GM18858 (cell line): ENCODE measurements around the gene DRC7.

Experiments used
- ATAC-seq: cut with Tn5 transposase; IDR thresholded peaks from one replicate; pipeline ENCODE4 v1.9.1; 2021; ENCODE audit not compliant: unreplicated experiment

DRC7 gene

GRCh38 chr16:57692636-57693035, 2.0 kb upstream of the DRC7 start:
- ATAC-seq = no peak

- ATAC-seq = no peak
These were observed 1.1 kb upstream of the DRC7 start for GRCh38 chr16:57693550-57693949.

DNA sequence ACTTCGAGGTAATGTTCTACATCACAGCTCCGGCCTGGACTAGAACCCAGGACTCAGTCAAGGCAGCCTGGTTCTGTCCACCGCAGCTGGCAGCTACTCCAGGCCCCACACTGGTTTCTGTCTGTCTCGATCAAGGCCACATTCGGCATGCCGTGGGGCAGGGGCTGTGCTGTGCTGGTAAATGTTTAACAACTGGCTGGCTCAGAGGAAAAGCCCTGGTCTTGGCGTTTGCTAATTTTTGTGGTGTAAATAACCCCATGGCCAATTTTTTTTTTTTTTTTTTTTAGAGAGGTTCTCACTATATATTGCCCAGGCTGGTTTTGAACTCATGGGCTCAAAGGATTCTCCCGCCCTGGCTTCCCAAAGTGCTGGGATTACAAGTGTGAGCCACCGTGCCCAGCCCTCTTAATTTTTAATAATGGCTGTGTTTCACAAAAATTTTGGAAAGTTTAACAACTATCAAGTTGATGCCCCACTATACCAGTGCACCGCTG, 328 bp upstream of the DRC7 start:
- no peak for ATAC-seq

- no peak for ATAC-seq
These were observed 1.1 kb downstream of the DRC7 start for GRCh38 chr16:57695680-57696069.

DNA sequence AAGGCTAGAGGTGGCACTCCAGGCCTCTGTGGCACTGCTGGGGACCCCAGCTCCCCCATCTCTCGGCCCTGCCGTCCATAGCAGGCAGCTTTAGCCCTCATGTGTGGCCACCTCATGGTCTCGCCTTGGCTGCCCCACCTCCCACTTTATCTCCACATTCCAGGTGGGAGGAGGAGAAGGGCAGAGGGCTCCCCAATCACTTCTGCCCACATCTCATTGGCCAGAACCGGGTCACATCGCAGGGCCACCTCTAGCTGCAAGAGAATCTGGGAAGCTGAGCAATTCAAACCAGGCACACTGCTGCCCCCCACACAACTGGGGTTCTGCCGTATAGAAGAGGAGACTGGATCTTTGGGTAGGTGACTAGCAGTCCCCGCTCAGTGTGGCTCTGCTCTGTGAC, 1.6 kb downstream of the DRC7 start:
- ATAC-seq = no peak

DNA sequence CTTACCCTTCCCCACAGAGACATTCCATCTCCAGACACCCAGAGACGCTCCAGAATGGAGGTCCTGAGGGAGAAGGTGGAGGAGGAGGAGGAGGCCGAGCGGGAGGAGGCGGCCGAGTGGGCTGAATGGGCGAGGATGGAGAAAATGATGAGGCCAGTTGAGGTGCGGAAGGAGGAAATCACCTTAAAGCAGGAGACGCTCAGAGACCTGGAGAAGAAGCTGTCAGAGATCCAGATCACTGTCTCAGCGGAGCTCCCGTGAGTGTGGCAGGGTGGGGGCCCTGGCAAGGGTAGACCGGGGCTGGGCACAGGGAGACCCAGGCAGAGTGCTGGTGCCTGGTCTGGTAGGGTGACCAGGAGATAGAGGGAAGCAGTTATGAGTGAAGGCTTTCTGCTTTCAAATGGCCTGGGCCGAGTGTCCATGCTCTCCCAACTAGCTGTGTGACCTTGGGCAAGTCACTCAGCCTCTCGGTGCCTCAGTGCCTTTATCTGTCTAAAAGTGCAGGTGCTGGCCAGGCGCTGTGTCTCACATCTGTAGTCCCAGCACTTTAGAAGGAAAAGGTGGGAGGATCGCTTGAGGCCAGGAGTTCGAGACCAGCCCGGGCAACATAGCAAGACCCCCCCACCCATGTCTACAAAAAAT, 3.4 kb downstream of the DRC7 start:
- ATAC-seq = no peak

DNA sequence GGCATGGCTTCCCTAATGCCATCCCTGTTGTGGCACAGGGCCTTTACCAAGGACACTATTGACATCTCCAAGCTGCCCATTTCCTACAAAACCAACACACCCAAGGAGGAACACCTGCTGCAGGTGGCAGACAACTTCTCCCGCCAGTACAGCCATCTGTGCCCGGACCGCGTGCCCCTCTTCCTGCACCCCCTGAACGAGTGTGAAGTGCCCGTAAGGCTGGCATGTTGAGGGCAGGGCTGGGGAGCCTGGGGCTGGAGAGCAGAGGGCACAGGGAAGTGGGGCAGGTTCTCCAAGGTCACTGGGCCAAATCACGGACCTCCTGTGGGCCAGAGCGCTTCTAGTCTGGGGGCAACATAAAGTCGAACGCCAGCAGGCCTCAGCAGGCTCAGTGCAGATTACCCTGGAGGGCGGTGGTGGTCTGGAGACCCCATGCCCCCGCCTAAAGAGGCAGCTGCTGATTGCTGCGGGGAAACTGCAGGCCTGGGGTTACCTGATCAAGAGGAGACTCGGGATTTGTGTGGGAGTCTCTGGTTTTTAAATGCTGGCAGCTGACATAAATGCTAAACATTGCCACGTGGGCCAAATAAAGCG, 4.3 kb downstream of the DRC7 start:
- ATAC-seq = no peak

- no peak for ATAC-seq
These were observed 4.9 kb downstream of the DRC7 start for GRCh38 chr16:57699481-57699880.

GRCh38 chr16:57699899-57700298, 5.3 kb downstream of the DRC7 start:
- ATAC-seq = no peak

DNA sequence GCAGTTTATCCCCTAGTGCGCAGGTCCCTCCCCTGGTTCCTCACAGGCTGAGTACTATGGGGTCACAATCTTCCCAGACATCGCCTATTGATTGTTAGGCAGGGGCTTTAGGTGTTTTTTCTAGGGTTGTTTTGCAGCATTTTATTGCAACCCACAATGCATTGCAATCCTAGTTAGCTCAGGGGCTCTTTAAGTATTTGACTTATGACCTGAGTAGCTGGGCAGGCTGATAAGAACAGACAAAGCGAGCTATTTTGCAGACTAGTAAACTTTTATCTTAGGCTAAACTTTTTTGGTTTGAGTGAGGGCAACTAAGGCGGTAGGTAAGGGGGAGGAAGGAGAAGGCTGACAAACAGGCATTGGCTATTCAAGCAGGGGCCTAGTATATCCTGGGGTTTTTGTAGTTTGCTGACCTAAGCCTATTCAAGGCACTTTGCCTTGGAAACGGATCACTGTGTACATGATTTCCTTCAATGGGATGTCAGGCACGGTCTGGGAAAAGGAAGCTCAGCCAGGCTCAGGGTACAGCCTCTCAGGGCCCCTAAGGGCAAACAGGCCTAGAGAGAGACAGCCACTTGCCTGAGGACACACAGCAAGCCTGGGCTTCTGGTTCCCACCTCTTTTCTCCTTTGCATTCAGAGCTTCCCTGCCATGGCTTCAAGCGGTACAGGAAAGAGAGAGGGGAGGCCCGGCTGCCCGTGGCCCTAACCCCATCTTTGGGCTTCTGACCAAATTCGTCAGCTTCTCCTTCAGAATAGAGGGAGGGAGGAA, 6.4 kb downstream of the DRC7 start:
- ATAC-seq = no peak

- no peak for ATAC-seq
These were observed 7.3 kb downstream of the DRC7 start for GRCh38 chr16:57701759-57702371.

DNA sequence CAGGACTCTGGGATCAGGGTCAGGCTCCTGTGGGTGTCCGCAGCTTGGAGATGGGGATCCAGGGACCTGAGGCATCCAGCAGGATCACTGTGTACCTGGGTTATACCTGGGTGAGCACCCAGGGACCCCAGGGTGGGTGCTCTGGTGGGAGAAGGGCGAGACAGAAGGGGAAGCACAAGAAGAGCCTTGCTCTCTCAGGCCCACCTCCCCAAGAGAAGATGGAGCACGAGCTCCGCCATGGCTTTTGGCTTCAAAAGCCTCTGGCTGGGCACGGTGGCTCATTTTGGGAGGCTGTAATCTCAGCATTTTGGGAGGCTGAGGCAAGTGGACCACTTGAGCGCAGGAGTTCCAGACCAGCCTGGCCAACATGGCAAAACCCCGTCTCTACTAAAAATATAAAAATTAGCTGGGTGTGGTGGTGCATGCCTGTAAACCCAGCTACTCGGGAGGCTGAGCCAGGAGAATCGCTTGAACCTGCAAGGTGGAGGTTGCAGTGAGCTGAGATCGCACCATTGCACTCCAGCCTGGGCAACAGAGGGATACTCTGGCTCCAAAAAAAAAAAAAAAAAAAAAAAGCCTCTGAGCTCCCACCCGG, 8.9 kb downstream of the DRC7 start:
- no peak for ATAC-seq

DNA sequence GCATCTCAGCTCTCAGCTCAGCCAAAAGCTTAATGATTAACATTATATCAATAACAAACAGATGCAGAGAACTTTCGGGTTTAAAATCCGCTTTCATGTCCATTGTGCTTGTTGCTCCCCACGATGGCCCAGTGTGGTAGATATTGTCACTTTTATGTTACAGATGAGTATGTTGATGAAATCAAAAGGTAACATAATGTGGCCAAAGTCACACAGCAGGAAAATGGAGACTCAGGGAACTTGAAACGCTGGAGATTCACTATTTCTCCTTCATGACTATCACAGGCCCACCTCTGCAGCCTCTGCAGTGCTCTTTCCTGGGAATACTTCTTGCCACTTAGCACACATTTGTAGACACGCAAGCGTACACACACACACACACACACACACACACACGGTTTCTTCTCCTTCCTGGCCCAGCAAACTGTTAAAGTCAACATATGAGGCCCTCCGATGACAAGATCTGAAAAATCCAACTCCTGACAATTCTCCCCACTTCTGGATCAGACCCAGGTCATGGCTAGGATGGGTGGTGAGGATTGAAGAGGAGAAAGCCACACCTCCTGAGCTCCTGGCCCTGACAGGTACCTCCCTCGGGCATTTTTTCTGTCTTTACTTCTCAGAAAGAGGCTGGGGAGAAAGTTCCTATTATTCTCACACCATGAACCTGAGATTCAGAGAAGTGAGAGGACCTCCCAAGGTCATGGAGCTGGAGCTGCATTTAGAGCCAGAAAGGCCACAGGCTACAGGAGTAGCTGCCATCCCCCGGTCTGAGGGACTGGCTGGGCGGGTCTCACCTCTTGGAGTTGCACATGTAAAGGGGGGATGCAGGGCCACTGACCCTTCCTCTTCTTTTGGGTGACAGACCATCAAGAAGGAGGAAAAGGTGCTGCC, 9.7 kb downstream of the DRC7 start:
- ATAC-seq = no peak

GRCh38 chr16:57704905-57705852, 10.6 kb downstream of the DRC7 start:
- no peak for ATAC-seq

DNA sequence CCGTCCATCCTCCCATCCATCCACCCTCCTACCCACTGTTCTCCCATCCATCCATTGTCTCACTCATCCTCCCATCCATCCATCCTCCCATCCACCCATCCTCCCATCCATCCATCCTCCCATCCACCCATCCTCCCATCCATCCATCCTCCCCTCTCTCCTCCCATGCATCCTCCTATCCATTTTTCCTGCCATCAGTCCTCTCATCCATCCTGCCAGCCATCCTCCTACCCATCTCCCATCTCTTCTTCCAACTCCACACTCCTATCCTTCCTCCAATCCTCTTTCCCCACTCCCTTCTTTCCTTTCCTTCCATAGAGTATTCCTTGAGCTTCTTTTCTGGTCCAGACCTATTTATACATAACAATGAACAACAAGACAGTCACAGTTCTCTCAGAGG, 12.1 kb downstream of the DRC7 start:
- ATAC-seq = no peak

GRCh38 chr16:57707331-57707730, 12.7 kb downstream of the DRC7 start:
- ATAC-seq = no peak

DNA sequence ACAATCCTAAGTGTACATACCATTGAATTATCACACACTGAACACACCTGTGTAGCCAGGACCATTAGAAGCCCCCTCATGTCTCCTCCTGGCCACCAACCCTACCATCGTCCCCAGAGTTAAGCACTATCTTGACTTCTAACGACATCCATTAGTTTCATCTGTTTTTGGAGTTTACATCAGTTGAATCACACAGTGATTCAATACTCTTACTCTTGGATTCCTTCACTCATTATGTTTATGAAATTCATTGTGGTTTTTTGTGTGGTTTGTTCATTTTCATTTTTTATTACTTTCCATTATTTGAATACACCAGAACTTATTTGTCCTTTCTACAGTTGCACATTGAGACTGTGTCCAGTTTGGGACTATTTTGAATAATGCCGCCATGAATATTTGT, 13.6 kb downstream of the DRC7 start:
- no peak for ATAC-seq

DNA sequence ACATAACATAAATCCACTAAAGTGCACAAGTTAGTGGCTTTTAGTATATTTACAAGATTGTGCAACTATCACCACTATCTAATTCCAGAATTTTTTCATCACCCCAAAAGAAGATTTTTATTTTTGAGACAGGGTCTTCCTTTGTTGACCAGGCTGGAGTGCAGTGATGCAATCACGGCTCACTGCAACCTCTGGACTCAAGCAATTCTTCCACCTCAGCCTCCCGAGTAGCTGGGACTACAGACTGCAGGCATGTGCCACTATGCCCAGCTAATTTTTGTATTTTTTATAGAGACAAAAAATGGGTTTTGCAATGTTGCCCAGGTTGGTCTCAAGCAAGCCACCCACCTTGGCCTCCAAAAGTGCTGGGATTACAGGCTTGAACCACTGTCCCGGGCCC, 15.1 kb downstream of the DRC7 start:
- no peak for ATAC-seq

DNA sequence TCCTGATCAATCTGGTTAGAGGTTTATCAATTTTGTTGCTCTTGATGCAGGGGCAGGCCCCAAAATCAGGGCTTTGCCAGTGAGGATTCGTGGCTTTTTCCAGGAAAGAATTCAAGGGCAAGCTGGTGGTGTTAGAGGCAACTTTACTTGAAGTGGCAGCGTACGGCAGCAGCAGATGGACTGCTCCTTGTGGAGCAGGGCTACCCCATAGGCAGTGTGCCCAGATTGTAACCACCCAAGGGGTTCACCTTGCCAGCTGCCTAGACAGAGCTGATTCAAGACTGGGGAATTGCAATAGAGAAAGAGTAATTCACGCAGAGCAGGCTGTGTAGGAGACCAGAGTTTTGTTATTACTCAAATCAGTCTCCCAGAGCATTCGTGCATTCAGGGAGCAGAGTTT, 16.7 kb downstream of the DRC7 start:
- ATAC-seq = no peak
